Measurements from ENCODE around the gene SPRED1.

- TF ChIP-seq CTCF (IDR thresholded peaks at IDR 0.05), result no peak
- TF ChIP-seq EZH2 (IDR thresholded peaks at IDR 0.05; ENCODE audit: borderline replicate concordance, insufficient read depth, low read depth, low read length, poor library complexity, severe bottlenecking), result no peak
Observed at GRCh38 chr15:38257676-38258075, 5.0 kb downstream of the SPRED1 start.
